BE2C (cell line): Measurements from ENCODE around the gene OVCA2.
A peak's percentile ranks its signal among the peaks of the same experiment; 100 is the strongest.

Source experiments
- DNase-seq: peaks from one replicate; pipeline ENCODE4 v3.0.0-alpha.2; 2020
- H3K27me3 ChIP-seq: fragments of 250-450 bp; sonication (Bioruptor Pico); 2 replicates; pipeline ENCODE4 v1.5.1; 2020; ENCODE audit warnings: mild to moderate bottlenecking
- H3K36me3 ChIP-seq: fragments of 250-450 bp; sonication (Bioruptor Pico); 2 replicates; pipeline ENCODE4 v1.5.1; 2020; ENCODE audit warnings: mild to moderate bottlenecking
- H3K4me1 ChIP-seq: fragments of 250-450 bp; sonication (Bioruptor Pico); 2 replicates; pipeline ENCODE4 v1.5.1; 2020
- H3K4me3 ChIP-seq: 2 replicates; pipeline ENCODE4 v1.5.1; 2011; ENCODE audit warnings: low read depth, low read length
- H3K9me3 ChIP-seq: fragments of 250-450 bp; sonication (Bioruptor Pico); 2 replicates; pipeline ENCODE4 v1.5.1; 2020
- CTCF ChIP-seq: IDR thresholded peaks from 2 replicates; pipeline ENCODE4 v1.5.1; 2012; ENCODE audit warnings: mild to moderate bottlenecking, low read depth, low read length

OVCA2 gene

GRCh38 chr17:2064980-2065785 lies 23.4 kb downstream of the OVCA2 start:
- Histone ChIP-seq H3K4me1 (peaks cover 5% of the 10 kb centered on the region), H3K36me3 (no peaks in the 10 kb centered on the region; the same call in 1 of the 2 replicates), H3K27me3 (no peaks in the 10 kb centered on the region), H3K4me3 (no peak overlapping the region), H3K9me3 (no peaks in the 10 kb centered on the region)
- peak; percentile 21 for TF ChIP-seq CTCF
- peak; percentile 52 for DNase-seq

- H3K27me3 ChIP-seq, result no peaks in the 10 kb centered on the region
- H3K9me3 ChIP-seq, result no peaks in the 10 kb centered on the region
- H3K36me3 ChIP-seq, result no peaks in the 10 kb centered on the region; the same call in 1 of the 2 replicates
- H3K4me1 ChIP-seq, result peaks cover 5% of the 10 kb centered on the region
- H3K4me3 ChIP-seq, result no peak overlapping the region
- TF ChIP-seq CTCF, result no peak
- DNase-seq, result no peak
Measured at GRCh38 chr17:2065949-2066400, 24.2 kb downstream of the OVCA2 start.

- Histone ChIP-seq H3K4me1 (peaks cover 5% of the 10 kb centered on the region), H3K9me3 (no peaks in the 10 kb centered on the region)
Measured at GRCh38 chr17:2067048-2067561, 25.3 kb downstream of the OVCA2 start.

GRCh38 chr17:2067608-2068024 lies 25.8 kb downstream of the OVCA2 start:
- Histone ChIP-seq H3K4me3 (no peak overlapping the region), H3K36me3 (no peaks in the 10 kb centered on the region; the same call in 1 of the 2 replicates), H3K9me3 (no peaks in the 10 kb centered on the region), H3K4me1 (peaks cover 5% of the 10 kb centered on the region), H3K27me3 (no peaks in the 10 kb centered on the region)
- no peak for TF ChIP-seq CTCF
- DNase-seq, result no peak

More at GRCh38 chr17:2067048-2067561, 25.3 kb downstream of the OVCA2 start:
- H3K4me3 ChIP-seq, result no peak overlapping the region
- TF ChIP-seq CTCF, result no peak
- DNase-seq, result no peak
- no peaks in the 10 kb centered on the region for H3K27me3 ChIP-seq
- H3K36me3 ChIP-seq, result no peaks in the 10 kb centered on the region; the same call in 1 of the 2 replicates

- TF ChIP-seq CTCF, result no peak
- Histone ChIP-seq H3K4me3 (no peak overlapping the region), H3K27me3 (no peaks in the 10 kb centered on the region), H3K36me3 (no peaks in the 10 kb centered on the region; the same call in 1 of the 2 replicates), H3K9me3 (no peaks in the 10 kb centered on the region), H3K4me1 (peaks cover 5% of the 10 kb centered on the region)
- no peak for DNase-seq
Measured at GRCh38 chr17:2068031-2068518, 26.3 kb downstream of the OVCA2 start.

GRCh38 chr17:2068519-2069051 lies 26.8 kb downstream of the OVCA2 start:
- H3K36me3 ChIP-seq, result no peaks in the 10 kb centered on the region; the same call in 1 of the 2 replicates
- H3K4me1 ChIP-seq, result peaks cover 5% of the 10 kb centered on the region
- no peak for TF ChIP-seq CTCF
- H3K4me3 ChIP-seq, result no peak overlapping the region
- no peaks in the 10 kb centered on the region for H3K9me3 ChIP-seq
- no peaks in the 10 kb centered on the region for H3K27me3 ChIP-seq
- peak; percentile 62 for DNase-seq
